Left colon (tissue), 2 donors: ENCODE data around the gene NCBP1. TPM values are rescaled to one million over a fixed set of nuclear protein-coding genes. Genes with fewer than 3 reads are reported as not detected.
"Not testable (repeated sequence)": the region's sequence is repeated elsewhere in the genome, so short reads cannot be mapped to it uniquely, and the experiment has no call there.

Source experiments
- ATAC-seq: fragments of 200-7000 bp; cut with Tn5 transposase; one replicate; pipeline ENCODE4 v1.9.1; 2020; ENCODE audit warnings: mild to moderate bottlenecking, moderate library complexity
- DNase-seq, 2 donors: peaks; one replicate each; pipeline ENCODE4 v3.0.0-alpha.2; 2020
- intact Hi-C, 2 donors: fragments of 100-400 bp; cut with DNase I in 1 of 2; cut with micrococcal nuclease in 1 of 2; formaldehyde crosslinking; loops; one replicate each; pipeline versions ENCODE4 v1.11.2 to v1.14.0; 2022; cut with DNase I, micrococcal nuclease
- long read RNA-seq: library from polyadenylated mRNA; unstranded; transcript quantifications from one replicate; pipeline ENCODE4 v2.0.0, GENCODE V29; 2021
- total RNA-seq, 2 donors: library from RNA; stranded (reverse); fragmentation: NEBNext Ultra II Directional; extraction: Animal tissue kit (Norgen Biotek cat#: 25700); gene quantifications; one replicate each; pipeline ENCODE4 v1.2.1, GENCODE V29; 2021
- donor health status: DM: no; HTN: no; CAD: no.
- donor health status: DM: yes; HTN: yes; CAD: no.

Gene NCBP1, protein sequence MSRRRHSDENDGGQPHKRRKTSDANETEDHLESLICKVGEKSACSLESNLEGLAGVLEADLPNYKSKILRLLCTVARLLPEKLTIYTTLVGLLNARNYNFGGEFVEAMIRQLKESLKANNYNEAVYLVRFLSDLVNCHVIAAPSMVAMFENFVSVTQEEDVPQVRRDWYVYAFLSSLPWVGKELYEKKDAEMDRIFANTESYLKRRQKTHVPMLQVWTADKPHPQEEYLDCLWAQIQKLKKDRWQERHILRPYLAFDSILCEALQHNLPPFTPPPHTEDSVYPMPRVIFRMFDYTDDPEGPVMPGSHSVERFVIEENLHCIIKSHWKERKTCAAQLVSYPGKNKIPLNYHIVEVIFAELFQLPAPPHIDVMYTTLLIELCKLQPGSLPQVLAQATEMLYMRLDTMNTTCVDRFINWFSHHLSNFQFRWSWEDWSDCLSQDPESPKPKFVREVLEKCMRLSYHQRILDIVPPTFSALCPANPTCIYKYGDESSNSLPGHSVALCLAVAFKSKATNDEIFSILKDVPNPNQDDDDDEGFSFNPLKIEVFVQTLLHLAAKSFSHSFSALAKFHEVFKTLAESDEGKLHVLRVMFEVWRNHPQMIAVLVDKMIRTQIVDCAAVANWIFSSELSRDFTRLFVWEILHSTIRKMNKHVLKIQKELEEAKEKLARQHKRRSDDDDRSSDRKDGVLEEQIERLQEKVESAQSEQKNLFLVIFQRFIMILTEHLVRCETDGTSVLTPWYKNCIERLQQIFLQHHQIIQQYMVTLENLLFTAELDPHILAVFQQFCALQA
- 10 to 100 TPM; 29.0 to 34.0 TPM for total RNA-seq
- long read RNA-seq, full-length matches to known transcripts = 53 of 69 reads
- long read RNA-seq, partial matches to known transcripts = 5 of 69 reads
- long read RNA-seq, other reads (novel, unspliced or antisense) = 11 of 69 reads

DNA sequence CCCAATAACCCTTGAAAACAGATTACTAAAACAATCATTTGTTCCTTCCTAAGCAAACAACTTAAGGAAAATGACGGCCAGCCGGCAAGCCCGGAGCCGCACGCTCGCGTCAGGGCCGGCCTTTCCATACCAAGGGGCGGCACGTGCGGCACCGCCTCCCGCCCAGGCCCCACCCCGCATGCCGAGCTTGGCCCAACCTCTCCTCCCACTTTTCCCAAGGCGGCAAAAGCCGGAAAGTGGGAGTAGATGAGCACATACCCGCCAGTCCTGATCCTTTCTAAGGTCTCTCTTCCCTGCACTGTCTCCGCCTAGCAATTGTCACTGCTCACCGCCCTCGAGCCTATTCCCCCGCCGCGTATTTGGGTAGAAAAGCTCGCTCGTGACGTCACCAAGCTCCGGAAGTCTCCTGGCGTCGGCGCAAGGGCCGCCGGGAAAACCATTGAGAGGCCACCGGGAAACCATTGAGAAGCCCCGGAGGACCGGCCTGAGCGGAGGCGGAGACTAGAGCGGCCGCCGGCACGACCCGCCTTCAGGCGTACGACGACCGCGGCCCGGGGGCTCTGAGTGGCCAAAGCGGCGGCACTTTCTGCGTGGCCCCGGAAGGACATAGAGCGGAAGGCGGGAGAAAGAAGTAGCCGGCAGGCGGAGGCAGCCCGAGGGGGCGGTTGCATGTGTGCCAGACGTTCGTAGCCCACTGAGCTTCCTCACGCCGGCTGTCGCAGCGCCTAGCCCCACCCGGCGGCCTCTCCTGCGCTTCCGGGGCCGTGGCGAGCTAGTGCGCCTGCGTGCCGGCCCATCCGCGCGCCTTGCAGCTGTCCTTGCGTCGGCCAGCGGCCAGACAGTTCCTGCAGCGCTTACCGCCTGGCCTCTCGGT is at the start of gene NCBP1, which contains the start of gene TSTD2:
Gene NCBP1 (plus strand): TSS at position 837 of the 874 bp plus-strand sequence. CDS start 61 bp downstream, outside the sequence.
Gene TSTD2 (minus strand): TSS at position 384 of the 874 bp plus-strand sequence. CDS start 5,806 bp downstream, outside the sequence.
- intact Hi-C loops = no loop called here
- DNase-seq = peak; percentile 98
- ATAC-seq = peak; percentile 80

DNA sequence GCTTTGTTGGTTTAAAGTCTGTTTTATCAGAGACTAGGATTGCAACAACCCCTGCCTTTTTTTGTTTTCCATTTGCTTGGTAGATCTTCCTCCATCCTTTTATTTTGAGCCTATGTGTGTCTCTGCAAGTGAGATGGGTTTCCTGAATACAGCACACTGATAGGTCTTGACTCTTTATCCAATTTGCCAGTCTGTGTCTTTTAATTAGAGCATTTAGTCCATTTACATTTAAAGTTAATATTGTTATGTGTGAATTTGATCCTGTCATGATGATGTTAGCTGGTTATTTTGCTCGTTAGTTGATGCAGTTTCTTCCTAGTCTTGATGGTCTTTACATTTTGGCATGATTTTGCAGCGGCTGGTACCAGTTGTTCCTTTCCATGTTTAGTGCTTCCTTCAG is 48.8 kb upstream of the NCBP1 start:
- DNase-seq, intact Hi-C loops, ATAC-seq: not testable (repeated sequence)

DNA sequence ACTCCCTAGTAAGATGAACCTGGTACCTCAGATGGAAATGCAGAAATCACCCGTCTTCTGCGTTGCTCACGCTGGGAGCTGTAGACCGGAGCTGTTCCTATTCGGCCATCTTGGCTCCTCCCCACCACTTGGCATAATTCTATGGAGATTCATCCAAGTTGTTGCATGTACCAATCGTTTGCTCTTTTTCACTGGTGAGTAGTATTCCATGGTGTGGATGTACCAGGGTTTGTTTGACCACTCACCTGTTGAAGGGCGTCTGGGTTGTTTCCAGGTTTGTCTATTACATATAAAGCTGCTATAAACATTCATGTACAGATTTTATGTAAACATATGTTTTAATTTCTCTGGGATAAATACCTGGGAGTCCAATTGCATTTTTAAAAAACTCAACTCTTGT is 46.7 kb upstream of the NCBP1 start:
- ATAC-seq, intact Hi-C loops, DNase-seq: not testable (repeated sequence)

DNA sequence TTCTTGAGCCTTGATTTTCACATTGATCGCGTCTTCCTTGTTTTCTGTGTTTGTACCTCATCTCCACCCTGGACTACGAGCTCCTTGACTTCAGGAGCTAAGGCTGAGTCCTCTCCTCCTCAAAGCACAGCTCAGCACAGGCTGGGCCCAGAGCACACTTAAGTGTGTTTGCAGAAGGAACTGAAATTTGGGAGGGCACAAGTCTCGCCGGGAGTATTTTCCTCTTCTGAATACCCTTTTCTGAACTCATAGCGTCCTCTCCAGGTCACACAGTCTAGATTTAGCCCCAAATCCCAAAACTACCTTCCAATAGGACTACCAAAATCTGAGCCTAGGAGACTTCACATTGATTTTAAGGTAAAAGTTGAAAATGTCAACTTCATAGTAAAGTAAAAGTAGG is 42.1 kb upstream of the NCBP1 start:
- DNase-seq = no peak
- no peak for ATAC-seq
- intact Hi-C loops = loop anchor here in 1 of 2 donors (10.0 kb wide), 1 partner anchor 87 kb away; the partner anchor contains the start of gene TMOD1

DNA sequence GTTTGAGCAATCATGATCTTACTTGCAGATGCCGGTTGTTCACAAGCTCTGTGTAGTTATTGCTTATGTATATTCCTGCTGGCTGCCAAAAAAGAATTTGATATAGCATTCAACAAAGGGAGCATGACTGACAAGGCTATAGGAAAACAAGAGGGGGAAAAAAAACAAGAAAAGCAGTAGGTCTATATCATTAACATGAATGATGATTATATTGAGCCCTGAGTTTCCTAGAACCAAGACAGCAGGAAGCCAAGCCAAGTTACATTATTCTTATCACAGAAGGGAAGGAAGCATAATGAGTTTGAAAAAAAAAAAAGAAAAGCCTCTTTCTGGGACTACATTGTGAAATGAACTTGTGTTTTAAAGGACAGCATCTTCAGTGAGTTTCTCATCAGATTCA is 41.5 kb upstream of the NCBP1 start:
- ATAC-seq (no peak), DNase-seq (no peak)
- intact Hi-C loops = loop anchor here in 1 of 2 donors (10.0 kb wide), 1 partner anchor 87 kb away; the partner anchor contains the start of gene TMOD1

DNA sequence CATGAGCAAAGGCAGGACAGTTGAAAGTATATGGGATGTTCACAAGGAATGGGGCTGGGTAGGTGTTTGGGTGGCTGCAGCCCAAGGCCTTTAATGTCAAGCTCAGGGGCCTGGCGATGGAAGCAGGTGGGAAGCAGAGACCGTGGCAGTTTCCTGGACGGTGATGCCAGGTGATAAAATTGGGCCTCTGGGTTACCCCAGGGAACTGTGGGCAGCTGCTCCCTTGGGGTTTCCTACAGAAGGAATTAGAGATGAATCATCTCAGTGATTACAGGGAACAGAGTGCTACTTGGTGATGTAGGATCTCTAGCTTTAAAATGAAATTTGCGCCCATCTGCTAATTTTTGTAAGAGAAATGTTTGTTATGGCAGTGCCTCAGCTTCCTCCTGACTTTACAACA is 39.7 kb upstream of the NCBP1 start:
- intact Hi-C loops = loop anchor here in 1 of 2 donors (10.0 kb wide), 1 partner anchor 89 kb away; the partner anchor contains the start of gene TMOD1
- ATAC-seq (no peak), DNase-seq (no peak)

DNA sequence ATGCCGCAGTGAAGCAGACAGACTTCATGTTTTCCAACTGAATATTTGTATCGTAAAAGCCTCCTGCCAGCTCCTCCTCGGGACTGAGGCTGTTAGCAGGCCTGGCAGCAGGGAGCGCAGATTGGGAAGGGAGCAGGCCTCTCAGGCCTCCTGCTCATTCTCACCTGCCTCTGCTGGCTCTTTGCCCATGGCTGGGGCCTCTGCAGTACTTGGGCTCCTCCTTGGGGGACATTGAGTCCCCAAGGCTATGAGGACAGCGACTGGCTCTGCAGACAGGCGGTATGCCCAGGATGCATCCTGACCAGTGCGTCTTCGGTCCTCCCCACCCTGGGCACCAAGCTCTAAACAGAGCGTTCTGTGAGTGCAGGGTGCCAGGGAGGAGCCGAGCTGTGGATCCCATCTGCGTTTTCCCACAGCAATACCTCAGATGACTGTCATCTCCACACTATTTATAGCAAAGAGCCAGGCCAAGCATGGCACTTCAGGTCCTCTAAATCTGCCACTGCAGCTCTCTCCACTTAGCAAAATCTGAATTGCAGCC is 39.2 kb upstream of the NCBP1 start:
- intact Hi-C loops = loop anchor here in 1 of 2 donors (10.0 kb wide), 1 partner anchor 90 kb away; the partner anchor contains the start of gene TMOD1
- peak in 1 of 2 donors; percentile 43 for DNase-seq
- no peak for ATAC-seq

DNA sequence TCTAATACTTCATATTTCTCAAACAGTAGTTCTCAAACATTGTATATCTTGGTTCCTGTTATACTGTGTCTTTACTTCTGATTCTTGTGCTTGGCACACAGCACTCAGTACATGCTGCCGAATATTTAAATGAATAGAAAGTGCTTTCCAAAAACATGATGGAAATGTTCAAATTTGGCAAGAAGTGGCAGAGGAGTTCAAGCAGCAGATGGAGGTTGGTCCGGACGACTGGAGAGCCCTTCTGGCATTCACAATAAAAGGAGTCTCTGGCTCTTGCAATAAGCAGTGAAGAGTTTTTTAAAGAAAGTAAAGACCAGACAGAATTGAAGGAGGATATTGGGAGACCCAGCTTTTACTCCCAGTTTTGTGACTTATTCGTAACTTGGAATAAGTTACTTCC is 36.7 kb upstream of the NCBP1 start:
- no peak for ATAC-seq
- intact Hi-C loops = loop anchor here in 1 of 2 donors (10.0 kb wide), 1 partner anchor 92 kb away; the partner anchor contains the start of gene TMOD1

DNA sequence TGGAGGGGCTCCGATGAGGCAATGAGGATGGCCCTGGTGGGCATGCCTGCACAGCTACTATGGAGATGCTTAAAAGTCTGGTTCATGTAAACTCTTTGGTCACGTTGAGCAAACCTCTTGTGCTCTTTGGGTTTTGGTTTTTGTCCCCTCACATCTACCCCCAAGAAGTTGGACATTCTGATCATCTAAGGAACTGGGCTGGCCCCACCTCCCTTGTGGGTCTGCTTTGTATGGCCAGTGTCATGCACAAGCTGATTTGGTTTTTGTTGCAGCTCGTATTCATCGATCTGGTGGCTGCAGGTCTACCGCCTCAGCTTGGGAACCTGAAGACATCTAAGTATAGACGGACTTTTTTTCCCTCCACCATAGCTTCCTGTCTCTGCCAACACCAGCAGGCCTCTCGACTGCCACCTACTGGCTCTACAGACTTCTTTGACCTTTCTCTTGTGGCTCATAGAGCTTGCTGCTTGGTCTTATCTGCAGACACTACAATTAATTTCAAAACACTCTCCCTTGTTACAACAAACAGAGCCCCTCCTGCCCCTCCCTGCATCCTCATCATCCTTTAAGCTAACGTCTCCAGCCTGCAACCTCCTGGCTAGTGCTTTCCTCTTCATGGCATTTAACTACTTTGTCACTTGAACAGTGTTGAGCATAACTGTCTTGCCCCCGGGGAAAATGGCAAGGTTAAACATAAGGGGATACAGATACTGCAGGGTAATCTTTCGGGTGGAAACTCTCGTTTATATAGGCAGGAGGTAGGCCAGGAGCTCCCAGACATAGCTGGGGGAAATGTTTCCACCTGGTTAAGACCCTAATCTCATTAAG is 34.9 kb upstream of the NCBP1 start:
- peak; percentile 67 to 86 for DNase-seq
- intact Hi-C loops = loop anchor here in 1 of 2 donors (10.0 kb wide), 1 partner anchor 94 kb away; the partner anchor contains the start of gene TMOD1
- ATAC-seq = peak; percentile 81

More for the DNA sequence above, 36.7 kb upstream of the NCBP1 start:
- no peak for DNase-seq

DNA sequence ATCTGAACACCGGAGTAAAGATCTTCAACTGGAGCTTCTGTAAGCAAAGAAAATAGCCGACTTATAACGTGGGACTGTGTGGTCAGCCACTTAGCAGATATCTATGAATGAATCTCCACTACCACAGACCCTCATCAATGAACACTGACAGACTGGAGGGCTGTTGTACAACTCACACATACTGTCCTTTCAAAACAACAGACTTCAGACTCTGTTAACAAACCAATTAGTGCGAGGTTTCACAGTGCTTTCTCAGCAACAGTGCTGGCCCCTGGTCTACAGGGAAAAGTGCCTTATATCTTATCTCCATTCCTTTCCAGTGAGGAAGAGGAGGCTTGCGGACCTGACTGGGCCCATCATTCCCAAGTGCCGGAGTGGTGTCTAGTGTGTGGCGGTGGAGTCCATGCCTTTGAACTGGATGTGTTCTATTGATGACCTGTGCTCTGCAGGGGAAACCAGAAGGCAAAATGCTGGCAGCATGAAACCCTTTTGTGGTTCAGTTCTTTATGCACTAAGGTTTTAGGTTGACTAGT is 34.2 kb upstream of the NCBP1 start:
- intact Hi-C loops = loop anchor here in 1 of 2 donors (10.0 kb wide), 1 partner anchor 95 kb away; the partner anchor contains the start of gene TMOD1
- no peak for ATAC-seq
- no peak for DNase-seq

DNA sequence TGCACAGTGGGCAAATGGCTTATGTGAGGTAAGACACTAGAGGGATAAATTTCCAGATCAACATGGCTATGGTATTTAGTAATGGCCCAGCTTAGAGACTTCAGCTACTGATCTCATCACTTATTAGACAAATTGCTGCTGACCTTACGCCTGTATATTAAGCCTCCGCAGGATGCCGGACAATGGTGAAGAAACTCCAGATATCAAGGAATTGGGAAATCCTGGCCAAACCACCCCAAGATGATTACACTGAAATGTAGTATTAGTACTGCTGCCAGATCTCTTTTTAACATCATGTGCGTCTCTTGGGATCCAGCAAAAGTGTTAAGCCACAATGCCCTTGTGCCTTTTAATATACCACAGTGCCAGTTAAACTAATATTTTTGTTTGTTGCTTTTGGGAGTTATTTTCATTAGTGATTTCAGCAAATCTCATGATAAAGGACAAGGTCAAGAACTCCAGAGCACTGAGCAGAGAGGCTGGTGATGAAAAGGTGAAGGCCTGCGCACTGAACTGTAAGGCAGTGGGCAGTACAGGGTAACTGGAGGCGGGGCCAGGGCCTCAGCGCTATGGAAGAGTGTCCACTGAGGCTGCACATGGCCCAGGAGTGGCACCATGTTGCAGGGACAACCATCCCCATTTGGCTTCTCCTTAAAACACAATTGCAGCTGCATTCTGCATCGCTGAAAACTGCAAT is 32.9 kb upstream of the NCBP1 start:
- ATAC-seq (no peak), DNase-seq (no peak)
- intact Hi-C loops = loop anchor here in 1 of 2 donors (5.0 kb wide), 1 partner anchor 133 kb away; no protein-coding TSS in a partner anchor

DNA sequence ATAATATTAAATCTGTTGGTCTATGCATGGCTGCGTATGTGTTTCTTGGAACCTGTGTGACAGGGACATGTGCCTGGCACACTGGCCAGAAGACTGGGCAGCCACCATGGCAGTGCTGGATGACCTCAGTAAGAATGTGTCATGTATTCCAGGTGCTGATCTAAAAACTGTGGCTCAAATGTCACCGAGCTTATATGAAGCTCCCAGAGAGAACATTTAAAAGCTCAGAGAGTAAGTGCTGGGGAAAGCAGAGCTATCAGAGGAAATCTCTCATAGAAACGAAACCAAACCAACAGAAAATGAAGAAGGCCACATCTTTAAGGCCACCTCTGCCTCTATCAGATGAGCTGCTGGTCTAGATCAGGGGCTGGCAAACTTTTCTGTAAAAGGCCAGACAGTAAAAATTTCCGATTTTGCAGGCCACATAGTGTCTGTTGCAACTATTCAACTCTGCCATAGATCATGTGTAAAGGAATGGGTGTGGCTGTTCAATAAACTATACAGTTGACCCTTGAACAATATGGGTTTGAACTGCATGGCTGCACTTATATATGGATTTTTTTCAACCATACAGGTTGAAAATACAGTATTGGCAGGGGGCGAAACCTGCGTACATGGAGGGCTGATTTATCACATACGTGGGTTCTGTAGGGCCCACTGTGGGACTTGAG is 32.3 kb upstream of the NCBP1 start:
- no peak for DNase-seq
- peak; percentile 90 for ATAC-seq
- intact Hi-C loops = loop anchor here in 1 of 2 donors (5.0 kb wide), 1 partner anchor 134 kb away; no protein-coding TSS in a partner anchor

DNA sequence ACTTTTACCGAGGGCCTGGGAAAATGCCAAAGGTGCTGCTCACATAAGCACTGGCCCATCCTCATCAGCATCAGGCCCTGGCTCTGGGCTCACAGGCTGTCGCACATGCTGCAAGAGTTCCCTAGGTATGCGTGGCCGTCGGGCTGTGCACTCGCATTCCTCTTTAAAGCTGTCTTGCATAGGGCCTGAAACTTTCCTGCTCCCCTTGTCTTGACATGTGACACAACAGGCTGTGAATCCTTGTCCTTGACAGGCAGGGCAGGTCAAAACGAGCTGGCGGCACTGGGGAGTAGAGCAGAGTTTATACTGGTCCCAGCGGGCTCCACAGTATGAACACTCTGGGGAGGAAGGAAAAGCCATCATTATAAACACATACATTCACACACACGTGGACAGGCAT is 31.2 kb upstream of the NCBP1 start:
- ATAC-seq (no peak), DNase-seq (no peak)
- intact Hi-C loops = loop anchor here in 1 of 2 donors (5.0 kb wide), 1 partner anchor 135 kb away; no protein-coding TSS in a partner anchor

DNA sequence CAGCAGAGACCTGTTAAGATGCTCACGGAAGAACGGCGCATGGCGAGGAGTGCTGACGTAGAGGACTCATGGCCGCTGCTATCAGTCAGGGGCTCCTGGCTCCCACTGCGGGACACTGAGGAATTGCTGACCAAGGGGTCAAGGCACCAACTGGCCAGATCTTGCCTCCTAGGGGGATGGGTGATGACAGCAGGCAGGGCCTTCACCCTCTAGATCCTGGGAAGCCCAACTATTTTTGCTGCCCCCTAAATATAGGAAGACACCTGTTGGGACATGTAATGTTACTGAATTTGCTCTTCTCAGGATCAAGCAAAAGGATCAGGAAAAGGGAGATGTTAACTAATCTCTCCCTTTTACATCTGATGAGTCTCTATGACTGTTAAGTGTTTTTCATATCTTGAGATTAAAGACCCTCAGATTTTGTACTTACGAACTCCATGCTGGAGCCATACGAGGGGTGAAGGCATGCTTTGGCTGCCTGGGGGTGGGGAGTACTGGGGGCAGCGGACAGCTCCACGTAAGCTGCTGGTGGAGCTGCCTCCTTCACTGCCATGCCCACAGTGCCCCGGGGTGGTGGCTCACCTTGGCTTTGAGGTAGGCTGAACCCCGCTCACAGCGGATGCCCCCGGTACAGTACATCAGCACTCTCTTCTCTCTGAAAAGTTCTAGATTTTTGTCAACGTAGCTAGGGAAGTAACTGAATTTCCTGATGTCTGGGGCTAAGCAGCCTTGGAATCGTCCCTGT is 28.5 kb upstream of the NCBP1 start:
- intact Hi-C loops = loop anchor here in 1 of 2 donors (5.0 kb wide), 1 partner anchor 138 kb away; no protein-coding TSS in a partner anchor
- ATAC-seq (no peak), DNase-seq (no peak)
